Left ventricle myocardium inferior (tissue), 1 donor: ENCODE data around the gene LDHD. TPM values are rescaled to one million over a fixed set of nuclear protein-coding genes. Genes with fewer than 3 reads are reported as not detected.

Experiments
- DNase-seq: peaks from one replicate; pipeline ENCODE4 v3.0.0-alpha.2; 2020
- H3K27ac ChIP-seq: fragments of 200-600 bp; replicated peaks from 2 replicates; pipeline ENCODE4 v1.8.0; 2021
- H3K27me3 ChIP-seq: fragments of 200-600 bp; 2 replicates; pipeline ENCODE4 v1.8.0; 2021; ENCODE audit warnings: low read depth
- H3K36me3 ChIP-seq: fragments of 200-600 bp; 2 replicates; pipeline ENCODE4 v1.8.0; 2021
- H3K4me1 ChIP-seq: fragments of 200-600 bp; 2 replicates; pipeline ENCODE4 v1.8.0; 2021
- H3K4me3 ChIP-seq: fragments of 200-600 bp; 2 replicates; pipeline ENCODE4 v1.8.0; 2021; ENCODE audit warnings: mild to moderate bottlenecking, moderate library complexity
- H3K9me3 ChIP-seq: fragments of 200-600 bp; replicated peaks from 2 replicates; pipeline ENCODE4 v1.8.0; 2021
- intact Hi-C: fragments of 100-400 bp; cut with micrococcal nuclease; formaldehyde crosslinking; loops from one replicate; pipeline ENCODE4 v1.11.0; 2022
- total RNA-seq: library from RNA; stranded (reverse); fragmentation: NEBNext Ultra II Directional; extraction: Animal tissue kit (Norgen Biotek cat#: 25700); gene quantifications from one replicate; pipeline ENCODE4 v1.2.1, GENCODE V29; 2021
- TF ChIP-seq, protein P1 (sequence below): fragments of 200-600 bp; IDR thresholded peaks from 2 replicates; pipeline ENCODE4 v1.8.0; 2021; ENCODE audit warnings: antibody characterized with exemption, mild to moderate bottlenecking, borderline replicate concordance
- donor health status: DM: no; HTN: yes; CAD: no; lungs with severe emphysema.

LDHD gene
- total RNA-seq, 1 donor from 2014 or later = 97.9 TPM

DNA sequence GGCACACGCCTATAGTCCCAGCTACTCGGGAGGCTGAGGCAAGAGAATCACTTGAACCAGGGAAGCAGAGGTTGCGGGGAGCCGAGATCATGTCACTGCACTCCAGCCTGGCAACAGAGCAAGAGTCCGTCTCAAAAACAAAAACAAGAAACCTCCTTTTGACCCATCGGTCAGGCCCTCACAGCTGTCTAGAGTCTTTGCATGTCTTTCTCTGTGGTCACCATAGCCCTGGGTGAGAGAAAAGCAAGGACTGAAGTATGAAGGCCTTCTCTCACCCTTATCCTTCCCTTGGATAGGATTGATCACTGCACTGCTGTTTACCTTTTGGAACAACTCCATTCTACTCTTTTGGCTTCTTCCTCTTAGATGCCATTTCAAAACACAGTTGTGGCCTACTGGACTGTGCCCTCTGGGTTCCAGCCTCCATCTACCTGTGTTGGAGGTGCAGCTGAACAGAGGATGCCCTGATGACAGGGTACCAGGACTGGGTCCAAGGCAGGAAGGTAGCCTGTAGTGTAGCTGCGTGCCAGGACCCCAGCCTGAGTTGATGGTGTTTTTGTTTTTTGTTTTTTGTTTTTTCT lies 37.1 kb downstream of the LDHD start:
- no peaks in the 10 kb centered on the region for H3K27me3 ChIP-seq
- DNase-seq = no peak
- no peak overlapping the region for H3K4me3 ChIP-seq
- no peak overlapping the region for H3K27ac ChIP-seq
- TF ChIP-seq, protein P1, sequence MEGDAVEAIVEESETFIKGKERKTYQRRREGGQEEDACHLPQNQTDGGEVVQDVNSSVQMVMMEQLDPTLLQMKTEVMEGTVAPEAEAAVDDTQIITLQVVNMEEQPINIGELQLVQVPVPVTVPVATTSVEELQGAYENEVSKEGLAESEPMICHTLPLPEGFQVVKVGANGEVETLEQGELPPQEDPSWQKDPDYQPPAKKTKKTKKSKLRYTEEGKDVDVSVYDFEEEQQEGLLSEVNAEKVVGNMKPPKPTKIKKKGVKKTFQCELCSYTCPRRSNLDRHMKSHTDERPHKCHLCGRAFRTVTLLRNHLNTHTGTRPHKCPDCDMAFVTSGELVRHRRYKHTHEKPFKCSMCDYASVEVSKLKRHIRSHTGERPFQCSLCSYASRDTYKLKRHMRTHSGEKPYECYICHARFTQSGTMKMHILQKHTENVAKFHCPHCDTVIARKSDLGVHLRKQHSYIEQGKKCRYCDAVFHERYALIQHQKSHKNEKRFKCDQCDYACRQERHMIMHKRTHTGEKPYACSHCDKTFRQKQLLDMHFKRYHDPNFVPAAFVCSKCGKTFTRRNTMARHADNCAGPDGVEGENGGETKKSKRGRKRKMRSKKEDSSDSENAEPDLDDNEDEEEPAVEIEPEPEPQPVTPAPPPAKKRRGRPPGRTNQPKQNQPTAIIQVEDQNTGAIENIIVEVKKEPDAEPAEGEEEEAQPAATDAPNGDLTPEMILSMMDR = no peak
- peaks cover 46% of the 10 kb centered on the region for H3K4me1 ChIP-seq
- H3K9me3 ChIP-seq = no peaks in the 10 kb centered on the region
- H3K36me3 ChIP-seq = peaks cover under 1% of the 10 kb centered on the region
- intact Hi-C loops = no loop called here

- H3K4me3 ChIP-seq = no peak overlapping the region
- H3K36me3 ChIP-seq = no peaks in the 10 kb centered on the region
- peaks cover 48% of the 10 kb centered on the region for H3K4me1 ChIP-seq
- intact Hi-C loops = no loop called here
- no peaks in the 10 kb centered on the region for H3K9me3 ChIP-seq
- H3K27me3 ChIP-seq = no peaks in the 10 kb centered on the region
- DNase-seq = no peak
- TF ChIP-seq, protein P1 = no peak
- no peak overlapping the region for H3K27ac ChIP-seq
Measured at GRCh38 chr16:75078886-75079285, 37.7 kb downstream of the LDHD start.

DNA sequence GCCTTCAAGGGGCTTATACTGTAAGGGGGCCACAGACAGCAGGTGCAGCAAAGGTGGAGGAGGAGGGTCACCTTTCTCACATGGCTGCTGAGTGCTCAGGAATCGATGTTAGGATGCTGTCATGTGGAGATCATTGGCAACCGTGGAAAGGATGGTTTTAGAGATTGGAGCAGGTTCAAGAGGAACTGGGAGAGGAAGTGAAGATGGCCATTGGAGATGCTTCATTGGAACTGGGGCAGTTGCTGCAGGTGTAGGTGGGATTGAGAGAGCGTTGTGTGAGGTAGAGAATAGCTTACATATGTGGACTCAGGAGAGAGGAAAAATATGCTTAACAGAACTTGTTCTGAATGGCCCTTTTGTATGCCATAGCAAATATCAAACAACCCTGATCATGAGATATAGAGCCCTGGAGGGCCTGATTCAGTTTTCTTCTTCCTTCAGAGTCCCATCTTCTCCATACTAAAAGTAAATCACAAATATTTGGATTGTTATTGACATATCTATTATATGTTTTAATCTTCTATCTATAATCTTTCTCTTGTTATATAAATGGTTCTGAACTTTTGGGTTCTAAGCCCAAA lies 40.8 kb downstream of the LDHD start:
- no peaks in the 10 kb centered on the region for H3K36me3 ChIP-seq
- DNase-seq = no peak
- H3K27me3 ChIP-seq = no peaks in the 10 kb centered on the region
- intact Hi-C loops = no loop called here
- H3K4me3 ChIP-seq = no peak overlapping the region
- H3K4me1 ChIP-seq = peaks cover 53% of the 10 kb centered on the region
- TF ChIP-seq, protein P1 = no peak
- no peak overlapping the region for H3K27ac ChIP-seq
- H3K9me3 ChIP-seq = no peaks in the 10 kb centered on the region

DNA sequence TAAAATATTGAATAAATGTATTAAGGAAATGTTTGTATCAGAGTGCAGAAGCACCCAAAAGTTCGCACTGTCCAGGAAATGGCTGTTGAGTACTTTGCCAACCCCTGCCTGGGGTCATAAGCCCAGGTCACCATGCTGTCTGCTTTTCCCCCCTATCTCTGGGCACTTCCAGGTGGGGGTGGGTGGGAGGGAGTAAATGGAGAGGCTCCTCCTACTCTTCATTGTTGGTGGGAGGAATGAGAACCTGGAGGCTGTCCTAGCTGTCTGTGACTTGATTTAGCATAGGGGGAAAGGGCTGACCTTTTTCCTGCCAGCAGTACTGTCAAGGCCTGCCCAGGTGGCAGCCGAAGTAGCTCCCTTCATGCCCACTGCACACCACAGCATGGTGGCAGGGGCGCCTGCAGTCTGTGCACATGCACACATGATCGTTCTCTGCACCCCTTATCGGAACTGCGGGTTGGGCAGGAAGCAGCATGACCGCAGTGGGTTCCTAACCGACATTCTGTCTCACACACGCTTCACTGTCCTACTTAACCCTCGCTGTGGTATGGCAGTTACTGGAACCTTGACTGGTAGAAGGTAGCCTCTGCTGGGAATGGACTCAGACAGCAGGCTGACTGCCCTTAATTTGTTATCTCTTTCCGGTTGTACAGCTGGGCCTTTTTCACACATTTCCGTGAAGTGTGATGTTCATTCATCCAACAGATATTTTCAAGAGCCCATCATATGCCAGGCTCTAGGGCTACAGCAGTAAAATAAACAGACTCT lies 41.5 kb downstream of the LDHD start:
- Histone ChIP-seq H3K36me3 (no peaks in the 10 kb centered on the region), H3K27me3 (no peaks in the 10 kb centered on the region), H3K4me3 (no peak overlapping the region), H3K9me3 (no peaks in the 10 kb centered on the region), H3K27ac (no peak overlapping the region), H3K4me1 (peaks cover 60% of the 10 kb centered on the region)
- no peak for DNase-seq
- intact Hi-C loops = no loop called here
- TF ChIP-seq, protein P1 = no peak

DNA sequence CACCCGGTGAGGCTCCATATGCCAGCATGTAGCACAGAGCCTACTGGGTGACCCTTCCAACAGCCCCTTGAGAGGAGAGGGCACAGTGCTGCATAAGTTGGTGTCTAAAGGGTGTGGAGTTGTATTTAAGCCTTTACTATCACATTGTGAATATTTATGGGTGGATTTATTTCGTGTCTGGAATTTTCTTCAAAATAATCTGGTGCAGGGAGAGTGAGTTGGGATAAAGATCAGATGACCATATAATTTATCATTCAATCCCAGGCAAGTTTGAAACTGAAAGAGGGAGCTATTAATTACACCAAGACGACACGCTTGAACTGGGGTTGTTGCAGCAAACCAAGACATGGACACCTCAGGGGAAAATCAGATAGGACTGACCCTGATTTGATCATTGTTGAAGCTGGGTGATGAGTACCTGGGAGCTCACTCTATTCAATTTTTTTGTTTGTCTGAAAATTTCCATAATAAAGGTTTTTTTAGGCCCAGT lies 42.2 kb downstream of the LDHD start:
- no peak overlapping the region for H3K27ac ChIP-seq
- H3K27me3 ChIP-seq = no peaks in the 10 kb centered on the region
- H3K9me3 ChIP-seq = no peaks in the 10 kb centered on the region
- TF ChIP-seq, protein P1 = no peak
- H3K4me3 ChIP-seq = no peak overlapping the region
- no peaks in the 10 kb centered on the region for H3K36me3 ChIP-seq
- DNase-seq = no peak
- intact Hi-C loops = no loop called here
- H3K4me1 ChIP-seq = peaks cover 64% of the 10 kb centered on the region
